Calu3 (cell line): ENCODE data around the gene ZAR1L. TPM values are rescaled to one million over a fixed set of nuclear protein-coding genes. Genes with fewer than 3 reads are reported as not detected.

Source experiments
- BruUV-seq: library from RNA; stranded (reverse); fragments of 400-500 nt; replicated peaks from 2 replicates; lab custom pipeline; 2021; lab: Mats Ljungman, UMichigan
- CTCF ChIA-PET: fragments of 300-600 bp; sonication (Branson Sonifier 250); formaldehyde crosslinking; loops from one replicate; lab custom pipeline; 2022; ENCODE audit warnings: antibody characterized with exemption; lab: Charles Lee
- DNase-seq: peaks from one replicate; pipeline ENCODE4 v3.0.0; 2022
- H3K27ac Mint-ChIP-seq: one replicate; pipeline ENCODE4 v1.8.0; 2022; ENCODE audit warnings: mixed read lengths; ENCODE audit not compliant: unreplicated experiment
- H3K27me3 Mint-ChIP-seq: one replicate; pipeline ENCODE4 v1.8.0; 2022; ENCODE audit warnings: mixed read lengths; ENCODE audit not compliant: unreplicated experiment
- H3K36me3 Mint-ChIP-seq: one replicate; pipeline ENCODE4 v1.8.0; 2022; ENCODE audit warnings: mild to moderate bottlenecking, moderate library complexity, mixed read lengths; ENCODE audit not compliant: insufficient read depth, unreplicated experiment
- H3K4me1 Mint-ChIP-seq: one replicate; pipeline ENCODE4 v1.8.0; 2022; ENCODE audit warnings: mild to moderate bottlenecking, low read depth, mixed read lengths; ENCODE audit not compliant: unreplicated experiment
- H3K4me3 Mint-ChIP-seq: one replicate; pipeline ENCODE4 v1.8.0; 2022; ENCODE audit warnings: mild to moderate bottlenecking, low read depth, moderate library complexity, mixed read lengths; ENCODE audit not compliant: unreplicated experiment
- H3K9me3 Mint-ChIP-seq: one replicate; pipeline ENCODE4 v1.8.0; 2022; ENCODE audit warnings: low read depth, mixed read lengths; ENCODE audit not compliant: unreplicated experiment
- intact Hi-C: fragments of 100-400 bp; cut with micrococcal nuclease; formaldehyde crosslinking; loops from one replicate; pipeline ENCODE4 v1.10.0; 2022; ENCODE audit not compliant: unreplicated experiment
- total RNA-seq: library from RNA; stranded (reverse); gene quantifications from 2 replicates; pipeline ENCODE4 v1.2.3, GENCODE V29; 2022
- TF ChIP-seq, protein P1 (sequence below): fragments of 200-600 bp; IDR thresholded peaks from one replicate; pipeline ENCODE4 v1.8.0; 2022; ENCODE audit warnings: antibody characterized with exemption; ENCODE audit not compliant: unreplicated experiment

The ZAR1L gene
- total RNA-seq, 1 experiment from 2014 or later = not detected

DNA sequence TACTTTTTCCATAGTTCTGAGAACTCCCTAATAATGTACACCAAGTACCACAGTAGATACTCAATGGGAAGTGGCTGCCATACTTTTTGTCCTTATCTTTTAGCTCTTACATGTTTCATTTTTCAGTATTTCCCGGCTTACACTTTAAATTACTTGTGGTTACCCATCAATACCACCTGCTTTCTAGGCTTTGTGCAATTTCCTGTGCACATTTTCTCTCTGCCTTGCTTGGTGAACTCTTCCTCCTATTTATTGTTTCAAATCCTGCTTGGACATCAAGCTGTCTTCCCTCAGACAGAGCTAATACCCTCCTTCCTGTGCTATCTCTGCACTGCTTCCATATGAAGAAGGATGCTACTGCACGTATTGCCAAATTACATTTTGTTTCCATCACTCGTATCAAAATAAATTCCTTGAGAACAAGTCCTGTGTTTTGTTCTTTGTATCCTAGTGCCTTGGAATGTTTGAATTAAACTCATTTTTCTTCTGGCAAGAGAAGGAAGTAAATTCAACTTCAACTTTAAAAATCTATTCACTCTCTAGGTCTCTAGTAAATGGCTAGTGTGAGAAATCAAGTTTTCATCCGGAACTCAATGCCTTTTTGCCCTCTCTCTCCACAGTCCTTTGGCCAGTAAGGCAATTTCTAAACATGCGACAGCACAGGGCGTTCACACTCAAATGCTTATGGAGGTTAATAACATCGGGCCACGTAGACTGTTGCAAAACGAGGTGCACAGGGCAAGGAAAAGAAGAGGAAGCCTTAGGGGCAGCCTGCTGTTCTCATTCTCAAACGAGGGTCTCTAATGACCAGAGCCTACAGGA is 5.6 kb downstream of the ZAR1L start:
- CTCF ChIA-PET = no interaction called here
- intact Hi-C loops = loop anchor here (1.0 to 2.0 kb wide), 4 partner anchors 43 to 399 kb away; no protein-coding TSS in a partner anchor
- no TSS peak for BruUV-seq
- H3K27me3 Mint-ChIP-seq = no peaks in the 10 kb centered on the region
- no peaks in the 10 kb centered on the region for H3K9me3 Mint-ChIP-seq
- DNase-seq = no peak
- no peak overlapping the region for H3K4me3 Mint-ChIP-seq
- H3K36me3 Mint-ChIP-seq = peaks cover under 1% of the 10 kb centered on the region
- no peak overlapping the region for H3K27ac Mint-ChIP-seq
- H3K4me1 Mint-ChIP-seq = no peaks in the 10 kb centered on the region
- TF ChIP-seq, protein P1, sequence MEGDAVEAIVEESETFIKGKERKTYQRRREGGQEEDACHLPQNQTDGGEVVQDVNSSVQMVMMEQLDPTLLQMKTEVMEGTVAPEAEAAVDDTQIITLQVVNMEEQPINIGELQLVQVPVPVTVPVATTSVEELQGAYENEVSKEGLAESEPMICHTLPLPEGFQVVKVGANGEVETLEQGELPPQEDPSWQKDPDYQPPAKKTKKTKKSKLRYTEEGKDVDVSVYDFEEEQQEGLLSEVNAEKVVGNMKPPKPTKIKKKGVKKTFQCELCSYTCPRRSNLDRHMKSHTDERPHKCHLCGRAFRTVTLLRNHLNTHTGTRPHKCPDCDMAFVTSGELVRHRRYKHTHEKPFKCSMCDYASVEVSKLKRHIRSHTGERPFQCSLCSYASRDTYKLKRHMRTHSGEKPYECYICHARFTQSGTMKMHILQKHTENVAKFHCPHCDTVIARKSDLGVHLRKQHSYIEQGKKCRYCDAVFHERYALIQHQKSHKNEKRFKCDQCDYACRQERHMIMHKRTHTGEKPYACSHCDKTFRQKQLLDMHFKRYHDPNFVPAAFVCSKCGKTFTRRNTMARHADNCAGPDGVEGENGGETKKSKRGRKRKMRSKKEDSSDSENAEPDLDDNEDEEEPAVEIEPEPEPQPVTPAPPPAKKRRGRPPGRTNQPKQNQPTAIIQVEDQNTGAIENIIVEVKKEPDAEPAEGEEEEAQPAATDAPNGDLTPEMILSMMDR = no peak

DNA sequence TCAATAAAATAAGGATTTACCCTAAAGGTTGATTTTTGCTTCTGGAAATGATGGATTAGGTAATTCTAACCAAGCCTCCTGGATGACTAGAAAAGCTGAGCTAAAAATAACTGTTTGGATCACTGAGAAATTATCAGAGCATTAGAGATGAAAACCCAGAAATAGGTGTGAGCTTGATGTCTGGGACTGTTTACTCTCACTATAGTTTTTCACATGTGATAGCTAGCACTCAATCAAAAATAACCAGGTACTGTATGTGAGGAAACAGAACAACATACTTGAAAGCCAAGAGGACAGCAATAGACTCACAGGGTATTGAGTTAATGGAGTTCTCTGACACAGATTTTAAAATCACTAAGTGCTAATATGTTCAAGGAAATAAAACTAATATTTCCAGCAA is 9.5 kb downstream of the ZAR1L start:
- TF ChIP-seq, protein P1 = no peak
- intact Hi-C loops = no loop called here
- no TSS peak for BruUV-seq
- H3K9me3 Mint-ChIP-seq = no peaks in the 10 kb centered on the region
- H3K4me3 Mint-ChIP-seq = no peak overlapping the region
- no peak overlapping the region for H3K27ac Mint-ChIP-seq
- DNase-seq = no peak
- no peaks in the 10 kb centered on the region for H3K36me3 Mint-ChIP-seq
- no peaks in the 10 kb centered on the region for H3K27me3 Mint-ChIP-seq
- no peaks in the 10 kb centered on the region for H3K4me1 Mint-ChIP-seq
- CTCF ChIA-PET = no interaction called here

DNA sequence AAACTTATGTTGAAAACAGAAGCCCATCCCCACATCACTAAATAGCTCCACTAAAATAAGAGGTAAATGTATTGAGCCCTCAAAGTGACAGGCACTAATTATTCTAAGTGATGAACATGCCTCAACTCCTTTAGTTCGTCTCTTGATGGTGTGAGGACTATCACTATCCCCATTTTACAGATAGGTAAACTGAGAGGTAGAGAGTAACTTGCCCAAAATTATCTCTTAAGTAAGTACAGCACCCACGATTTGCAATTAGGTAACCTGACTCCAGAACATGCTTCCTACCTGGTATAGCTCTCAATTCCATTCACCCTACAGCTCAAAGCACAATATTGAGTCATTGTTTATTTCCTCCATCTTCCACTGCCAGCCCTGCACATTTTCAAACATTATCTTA is 12.7 kb downstream of the ZAR1L start:
- H3K36me3 Mint-ChIP-seq = no peaks in the 10 kb centered on the region
- TF ChIP-seq, protein P1 = no peak
- BruUV-seq = no TSS peak
- H3K4me3 Mint-ChIP-seq = no peak overlapping the region
- H3K27ac Mint-ChIP-seq = no peak overlapping the region
- no peak for DNase-seq
- H3K4me1 Mint-ChIP-seq = no peaks in the 10 kb centered on the region
- CTCF ChIA-PET = no interaction called here
- intact Hi-C loops = no loop called here
- no peaks in the 10 kb centered on the region for H3K27me3 Mint-ChIP-seq
- H3K9me3 Mint-ChIP-seq = no peaks in the 10 kb centered on the region

DNA sequence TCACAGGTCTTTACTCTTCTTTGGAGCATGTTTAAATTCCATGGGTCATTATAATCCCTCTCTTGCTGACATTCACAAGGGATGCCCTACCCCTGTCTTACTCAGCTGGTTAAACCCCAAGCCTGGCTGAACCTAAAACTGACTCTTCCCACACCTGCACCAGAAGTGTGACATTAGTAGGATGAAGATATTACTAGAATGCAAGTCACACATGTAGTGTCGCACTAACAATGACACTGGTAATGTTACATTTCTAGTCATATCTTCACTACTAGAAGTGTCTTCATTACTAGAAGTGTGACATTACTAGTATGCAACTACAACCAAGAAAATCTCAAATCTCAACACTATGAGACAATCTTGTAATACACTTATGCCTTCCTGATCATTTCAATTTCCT is 14.2 kb downstream of the ZAR1L start:
- Mint-ChIP-seq H3K27me3 (no peaks in the 10 kb centered on the region), H3K4me1 (no peaks in the 10 kb centered on the region)
- intact Hi-C loops = no loop called here

More for the DNA sequence above, 14.2 kb downstream of the ZAR1L start:
- H3K4me3 Mint-ChIP-seq = no peak overlapping the region
- no peaks in the 10 kb centered on the region for H3K9me3 Mint-ChIP-seq
- H3K36me3 Mint-ChIP-seq = no peaks in the 10 kb centered on the region
- CTCF ChIA-PET = no interaction called here
- no TSS peak for BruUV-seq
- DNase-seq = no peak
- TF ChIP-seq, protein P1 = no peak
- no peak overlapping the region for H3K27ac Mint-ChIP-seq
